H1 (cell line): ENCODE results near the gene YIF1A. TPM values are rescaled to one million over a fixed set of nuclear protein-coding genes. Genes with fewer than 3 reads are reported as not detected.
"Not testable (repeated sequence)": the region's sequence is repeated elsewhere in the genome, so short reads cannot be mapped to it uniquely, and the experiment has no call there.

ENCODE experiments used
- CTCF ChIA-PET: fragments of 300-600 bp; sonication (Branson Sonifier 250); formaldehyde crosslinking; loops from one replicate; lab custom pipeline; 2021; ENCODE audit not compliant: partially characterized antibody; lab: Charles Lee
- POLR2A ChIA-PET: fragments of 300-600 bp; sonication (Branson Sonifier 250); formaldehyde crosslinking; loops from one replicate; lab custom pipeline; 2021; ENCODE audit warnings: inconsistent platforms; ENCODE audit not compliant: partially characterized antibody; lab: Charles Lee
- DNase-seq, 2 experiments: peaks; one replicate each; pipeline versions ENCODE4 v3.0.0 to v3.0.0-alpha.2; 2010 to 2022; ENCODE audit warnings: low spot score in 2 of 2, low read depth in 1 of 2, mixed read lengths in 1 of 2
- FAIRE-seq: peaks from 2 replicates; lab custom pipeline; 2011; peaks lifted over from hg19 to GRCh38; lab: Jason Lieb, UNC
- H2AFZ ChIP-seq: 2 replicates; pipeline ENCODE4 v1.8.1; 2012; ENCODE audit warnings: low read length, inconsistent platforms
- H2AK5ac ChIP-seq: 2 replicates; pipeline ENCODE4 v1.6.1; 2013; ENCODE audit warnings: low read depth, low read length
- H2BK120ac ChIP-seq: replicated peaks from 2 replicates; pipeline ENCODE3; 2013; ENCODE audit warnings: low read depth, low read length, inconsistent platforms
- H2BK12ac ChIP-seq: 2 replicates; pipeline ENCODE4 v1.6.1; 2013; ENCODE audit warnings: low read depth, low read length
- H2BK15ac ChIP-seq: 2 replicates; pipeline ENCODE4 v1.6.1; 2013; ENCODE audit warnings: low read length
- H2BK20ac ChIP-seq: 2 replicates; pipeline ENCODE4 v1.6.1; 2013; ENCODE audit warnings: low read length
- H2BK5ac ChIP-seq: 2 replicates; pipeline ENCODE4 v1.6.1; 2013; ENCODE audit warnings: low read depth, low read length
- H3K14ac ChIP-seq: 2 replicates; pipeline ENCODE4 v1.6.1; 2013; ENCODE audit warnings: inconsistent platforms; ENCODE audit not compliant: insufficient read length
- H3K18ac ChIP-seq: 2 replicates; pipeline ENCODE4 v1.6.1; 2013; ENCODE audit warnings: low read length; ENCODE audit errors: extremely low read depth
- H3K23ac ChIP-seq: 2 replicates; pipeline ENCODE4 v1.6.1; 2013; ENCODE audit warnings: inconsistent platforms; ENCODE audit not compliant: insufficient read length
- H3K23me2 ChIP-seq: 2 replicates; pipeline ENCODE4 v1.6.1; 2013; ENCODE audit warnings: low read depth, low read length
- H3K27ac ChIP-seq: 2 replicates; pipeline ENCODE4 v1.6.1; 2011; ENCODE audit warnings: low read depth, low read length, inconsistent platforms
- H3K27me3 ChIP-seq, 4 experiments: replicated peaks in 1 of 4; 1 replicate in 1 of 4; 2 replicates in 3 of 4; pipeline versions ENCODE4 v1.6.1 to v1.8.1; 2011 to 2013; ENCODE audit warnings: low read length in 3 of 4, mild to moderate bottlenecking in 3 of 4, inconsistent platforms in 2 of 4, mixed read lengths in 2 of 4, moderate library complexity in 1 of 4; ENCODE audit not compliant: control insufficient read depth in 3 of 4, insufficient read depth in 3 of 4; ENCODE audit errors: extremely low read depth in 1 of 4
- H3K36me3 ChIP-seq, 4 experiments: 2 replicates each; pipeline versions ENCODE4 v1.6.1 to v1.8.1; 2011 to 2013; ENCODE audit warnings: mild to moderate bottlenecking in 4 of 4, low read length in 3 of 4, moderate library complexity in 2 of 4, control low read depth in 1 of 4, inconsistent platforms in 1 of 4; ENCODE audit not compliant: insufficient read depth in 4 of 4, control insufficient read depth in 2 of 4
- H3K4ac ChIP-seq: replicated peaks from 2 replicates; pipeline ENCODE3; 2013; ENCODE audit warnings: low read length, low read depth, mixed read lengths, inconsistent platforms; ENCODE audit not compliant: insufficient read length
- H3K4me1 ChIP-seq, 4 experiments: replicated peaks in 1 of 4; 1 replicate in 1 of 4; 2 replicates in 3 of 4; pipeline versions ENCODE4 v1.6.1 to v1.8.1; 2011 to 2013; ENCODE audit warnings: low read length in 3 of 4, inconsistent platforms in 2 of 4, mixed read lengths in 1 of 4; ENCODE audit not compliant: insufficient read depth in 4 of 4, control insufficient read depth in 3 of 4
- H3K4me2 ChIP-seq, 2 experiments: 2 replicates each; pipeline versions ENCODE4 v1.6.1 to v1.8.1; 2011 to 2013; ENCODE audit warnings: low read depth in 2 of 2, low read length in 2 of 2, control low read depth in 1 of 2, inconsistent platforms in 1 of 2, mild to moderate bottlenecking in 1 of 2; ENCODE audit not compliant: insufficient read depth in 1 of 2
- H3K4me3 ChIP-seq, 4 experiments: fragments of 200-600, 300-600 bp in 1 of 4; sonication (generic), shearing (Covaris generic), sonication (Bioruptor Twin) in 1 of 4; 2 replicates each; pipeline versions ENCODE4 v1.5.1 to v1.8.1; 2011 to 2016; ENCODE audit warnings: low read length in 4 of 4, low read depth in 3 of 4, control low read depth in 2 of 4, inconsistent platforms in 2 of 4, mild to moderate bottlenecking in 2 of 4, mixed read lengths in 1 of 4, moderate library complexity in 1 of 4; ENCODE audit not compliant: insufficient read depth in 2 of 4; ENCODE audit errors: extremely low read depth in 1 of 4
- H3K56ac ChIP-seq: replicated peaks from 2 replicates; pipeline ENCODE3; 2013; ENCODE audit warnings: low read depth, mild to moderate bottlenecking, mixed read lengths, low read length, inconsistent platforms; ENCODE audit not compliant: insufficient read length
- H3K79me1 ChIP-seq: 2 replicates; pipeline ENCODE4 v1.6.1; 2013; ENCODE audit warnings: low read depth, low read length, control low read depth
- H3K79me2 ChIP-seq, 2 experiments: 2 replicates each; pipeline versions ENCODE4 v1.6.1 to v1.8.1; 2012 to 2013; ENCODE audit warnings: low read length in 2 of 2, mild to moderate bottlenecking in 2 of 2, inconsistent platforms in 1 of 2; ENCODE audit not compliant: insufficient read depth in 2 of 2, control insufficient read depth in 1 of 2
- H3K9ac ChIP-seq, 4 experiments: replicated peaks in 1 of 4; 1 replicate in 1 of 4; 2 replicates in 3 of 4; pipeline versions ENCODE4 v1.6.1 to v1.8.1; 2011 to 2013; ENCODE audit warnings: low read depth in 3 of 4, low read length in 3 of 4, control low read depth in 2 of 4, mild to moderate bottlenecking in 2 of 4, moderate library complexity in 2 of 4, inconsistent platforms in 1 of 4; ENCODE audit errors: extremely low read depth in 1 of 4
- H3K9me3 ChIP-seq, 2 experiments: 2 replicates each; pipeline versions ENCODE4 v1.6.1 to v1.8.1; 2012 to 2013; ENCODE audit warnings: mild to moderate bottlenecking in 2 of 2, moderate library complexity in 2 of 2, control low read depth in 1 of 2, inconsistent platforms in 1 of 2, low read depth in 1 of 2, low read length in 1 of 2, mixed read lengths in 1 of 2; ENCODE audit not compliant: insufficient read depth in 2 of 2
- H4K20me1 ChIP-seq, 2 experiments: replicated peaks in 1 of 2; 2 replicates each; pipeline versions ENCODE3 to v1.8.1; 2011 to 2013; ENCODE audit warnings: inconsistent platforms in 2 of 2, low read length in 2 of 2, mild to moderate bottlenecking in 1 of 2; ENCODE audit not compliant: insufficient read depth in 2 of 2, control insufficient read depth in 1 of 2
- H4K5ac ChIP-seq: 2 replicates; pipeline ENCODE4 v1.6.1; 2013; ENCODE audit warnings: low read length, low read depth, mixed read lengths, inconsistent platforms; ENCODE audit not compliant: insufficient read length
- H4K8ac ChIP-seq: 2 replicates; pipeline ENCODE4 v1.8.0; 2013; ENCODE audit warnings: mild to moderate bottlenecking, moderate library complexity, low read length, inconsistent platforms; ENCODE audit not compliant: insufficient read depth; ENCODE audit errors: extremely low read depth
- H4K91ac ChIP-seq: replicated peaks from 2 replicates; pipeline ENCODE3; 2013; ENCODE audit warnings: low read length, mixed read lengths, inconsistent platforms; ENCODE audit not compliant: insufficient read length
- WGBS, 2 experiments: shearing (Covaris generic) in 1 of 2; methylation state at CpG; one replicate each; pipeline versions ENCODE4 v1.1.6 to v1.1.7; 2013 to 2015; ENCODE audit warnings: low lambda C conversion rate in 2 of 2, mixed read lengths in 2 of 2, inconsistent platforms in 1 of 2, low coverage in 1 of 2, missing lambda C conversion rate in 1 of 2; ENCODE audit not compliant: insufficient replicate concordance in 2 of 2, insufficient coverage in 1 of 2, insufficient read length in 1 of 2; ENCODE audit errors: extremely low coverage in 1 of 2, missing lambda C conversion rate in 1 of 2; 5-methylcytosine and 5-hydroxymethylcytosine counted together
- polyA plus RNA-seq, 7 experiments: library from polyadenylated mRNA; depleted of rRNA in 3 of 7; stranded (reverse) in 5 of 7; unstranded in 2 of 7; fragments of >200 nt in 5 of 7; fragments of 200-250 nt in 2 of 7; gene quantifications; 1 replicate in 5 of 7; 2 replicates in 1 of 7; 4 replicates in 1 of 7; pipeline versions ENCODE4 v1.2.1 to v1.2.3, GENCODE V29; 2011 to 2013; ENCODE audit warnings: missing spikeins in 2 of 7, mixed read lengths in 2 of 7
- total RNA-seq: library from RNA; stranded (reverse); fragmentation: NEBNext Ultra II Directional; extraction: Animal tissue kit (Norgen Biotek cat#: 25700); gene quantifications from 2 replicates; pipeline ENCODE4 v1.2.1, GENCODE V29; 2021

YIF1A gene
- total and polyA plus RNA-seq, 2 of the 8 experiments (the other 6 are each of a cell fraction or from before 2014, with no cell fraction given): 70.1 to 178 TPM

DNA sequence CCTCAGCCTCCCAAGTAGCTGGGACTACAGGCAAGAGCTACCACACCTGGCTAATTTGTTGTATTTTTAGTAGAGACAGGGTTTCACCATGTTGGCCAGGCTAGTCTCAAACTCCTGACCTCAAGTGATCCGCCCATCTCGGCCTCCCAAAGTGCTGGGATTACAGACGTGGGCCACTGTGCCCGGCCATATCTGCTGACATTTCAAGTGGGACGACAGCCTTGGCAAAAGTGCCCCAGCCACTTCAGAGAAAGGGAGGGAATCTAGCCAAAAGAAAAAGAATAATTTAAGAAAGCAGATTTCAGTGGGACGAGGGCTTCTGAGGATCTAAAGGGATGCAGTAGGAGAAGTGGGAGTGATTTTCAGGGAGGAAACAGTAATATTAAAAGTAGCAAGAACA lies 35.9 kb downstream of the YIF1A start:
- H4K20me1 ChIP-seq, H2BK20ac ChIP-seq, H3K79me1 ChIP-seq, H3K9me3 ChIP-seq, FAIRE-seq, H3K27me3 ChIP-seq, DNase-seq, H3K4me2 ChIP-seq, H3K56ac ChIP-seq, H3K79me2 ChIP-seq, H3K4me1 ChIP-seq, H2AK5ac ChIP-seq, H3K36me3 ChIP-seq, H2BK15ac ChIP-seq, H3K23ac ChIP-seq, H3K9ac ChIP-seq, H4K91ac ChIP-seq, H3K27ac ChIP-seq, H2BK12ac ChIP-seq, H3K4ac ChIP-seq, H3K18ac ChIP-seq, H3K4me3 ChIP-seq, H2BK5ac ChIP-seq, H4K5ac ChIP-seq, H4K8ac ChIP-seq, H3K14ac ChIP-seq, H2BK120ac ChIP-seq, H3K23me2 ChIP-seq, H2AFZ ChIP-seq: not testable (repeated sequence)
- ChIA-PET POLR2A (interaction anchor here (1.3 to 2.1 kb wide), 2 partner anchors 9 to 13 kb away, joined by 4 to 7 read pairs; no protein-coding TSS in a partner anchor), CTCF (interaction anchor here (1.1 to 2.0 kb wide), 3 partner anchors 8 to 11 kb away, joined by 5 to 6 read pairs (median 5); no protein-coding TSS in a partner anchor)
- 85% methylated on average over 6 of the region's 6 CpGs; no CpG with 5 or more reads in 1 of the 2 experiments for WGBS, 2 experiments
